ENCODE results near the gene CAMK1G.

DNA sequence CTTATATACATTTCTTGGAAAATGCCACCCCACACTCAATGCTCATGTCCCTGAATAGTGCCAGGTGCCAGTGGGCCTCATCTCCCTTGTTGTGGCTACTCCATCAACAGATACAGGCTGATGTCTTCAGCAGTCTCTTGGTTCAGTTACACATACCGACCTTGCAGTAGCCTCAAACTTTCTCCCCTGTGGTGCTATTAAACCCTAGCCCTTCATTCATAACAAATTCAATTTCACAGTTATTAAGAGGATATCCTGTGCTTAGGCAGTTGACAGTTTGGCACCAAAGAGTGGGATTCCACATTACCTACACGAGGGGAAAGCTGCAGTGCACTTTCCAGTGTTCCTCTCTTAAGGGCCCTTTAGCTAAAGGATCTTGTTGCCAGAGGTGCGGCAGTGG lies 35.9 kb upstream of the CAMK1G start:
- TF ChIP-seq, protein P1, sequence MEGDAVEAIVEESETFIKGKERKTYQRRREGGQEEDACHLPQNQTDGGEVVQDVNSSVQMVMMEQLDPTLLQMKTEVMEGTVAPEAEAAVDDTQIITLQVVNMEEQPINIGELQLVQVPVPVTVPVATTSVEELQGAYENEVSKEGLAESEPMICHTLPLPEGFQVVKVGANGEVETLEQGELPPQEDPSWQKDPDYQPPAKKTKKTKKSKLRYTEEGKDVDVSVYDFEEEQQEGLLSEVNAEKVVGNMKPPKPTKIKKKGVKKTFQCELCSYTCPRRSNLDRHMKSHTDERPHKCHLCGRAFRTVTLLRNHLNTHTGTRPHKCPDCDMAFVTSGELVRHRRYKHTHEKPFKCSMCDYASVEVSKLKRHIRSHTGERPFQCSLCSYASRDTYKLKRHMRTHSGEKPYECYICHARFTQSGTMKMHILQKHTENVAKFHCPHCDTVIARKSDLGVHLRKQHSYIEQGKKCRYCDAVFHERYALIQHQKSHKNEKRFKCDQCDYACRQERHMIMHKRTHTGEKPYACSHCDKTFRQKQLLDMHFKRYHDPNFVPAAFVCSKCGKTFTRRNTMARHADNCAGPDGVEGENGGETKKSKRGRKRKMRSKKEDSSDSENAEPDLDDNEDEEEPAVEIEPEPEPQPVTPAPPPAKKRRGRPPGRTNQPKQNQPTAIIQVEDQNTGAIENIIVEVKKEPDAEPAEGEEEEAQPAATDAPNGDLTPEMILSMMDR (IDR thresholded peaks at IDR 0.05; ENCODE audit: borderline replicate concordance, extremely low read depth, low read length, poor library complexity, severe bottlenecking) = no peak
- no peak for TF ChIP-seq EZH2 (IDR thresholded peaks at IDR 0.05; ENCODE audit: borderline replicate concordance, low read depth, low read length, severe bottlenecking)

Data from DND-41 (cell line).